ENCODE measurements around the gene RIC8B. TPM values are rescaled to one million over a fixed set of nuclear protein-coding genes. Genes with fewer than 3 reads are reported as not detected.

Gene RIC8B
- total RNA-seq, 1 donor from 2014 or later: 22.1 TPM

- DNase-seq (ENCODE audit: extremely low spot score, unreplicated experiment): no peak
- TF ChIP-seq CTCF (conservative IDR thresholded peaks at IDR 0.05): peak; percentile 90
- Mint-ChIP-seq H3K4me1 (ENCODE audit: unreplicated experiment) (peaks cover 25% of the 10 kb centered on the region), H3K9me3 (no peaks in the 10 kb centered on the region), H3K27ac (no peak overlapping the region), H3K27me3 (no peaks in the 10 kb centered on the region), H3K36me3 (no peaks in the 10 kb centered on the region), H3K4me3 (no peak overlapping the region)
Observed at GRCh38 chr12:106841510-106842302, 67.2 kb downstream of the RIC8B start.

GRCh38 chr12:106845902-106846301 is 71.4 kb downstream of the RIC8B start:
- Mint-ChIP-seq H3K4me1 (ENCODE audit: unreplicated experiment) (peaks cover 8% of the 10 kb centered on the region), H3K4me3 (no peak overlapping the region), H3K27ac (no peak overlapping the region), H3K27me3 (no peaks in the 10 kb centered on the region), H3K36me3 (peaks cover 7% of the 10 kb centered on the region), H3K9me3 (no peaks in the 10 kb centered on the region)
- DNase-seq (ENCODE audit: extremely low spot score, unreplicated experiment): no peak
- no peak for TF ChIP-seq CTCF (conservative IDR thresholded peaks at IDR 0.05)

GRCh38 chr12:106847861-106848260 is 73.4 kb downstream of the RIC8B start:
- TF ChIP-seq CTCF (conservative IDR thresholded peaks at IDR 0.05): no peak
- Mint-ChIP-seq H3K4me1 (ENCODE audit: unreplicated experiment) (no peaks in the 10 kb centered on the region), H3K36me3 (peaks cover 7% of the 10 kb centered on the region), H3K4me3 (no peak overlapping the region), H3K27ac (no peak overlapping the region), H3K9me3 (no peaks in the 10 kb centered on the region), H3K27me3 (no peaks in the 10 kb centered on the region)
- no peak for DNase-seq (ENCODE audit: extremely low spot score, unreplicated experiment)

GRCh38 chr12:106851306-106851705 is 76.8 kb downstream of the RIC8B start:
- Mint-ChIP-seq H3K9me3 (no peaks in the 10 kb centered on the region), H3K4me3 (no peak overlapping the region), H3K27ac (no peak overlapping the region), H3K36me3 (peaks cover 7% of the 10 kb centered on the region), H3K4me1 (ENCODE audit: unreplicated experiment) (no peaks in the 10 kb centered on the region), H3K27me3 (no peaks in the 10 kb centered on the region)
- TF ChIP-seq CTCF (conservative IDR thresholded peaks at IDR 0.05): no peak
- no peak for DNase-seq (ENCODE audit: extremely low spot score, unreplicated experiment)

GRCh38 chr12:106854723-106855122 is 80.2 kb downstream of the RIC8B start:
- DNase-seq (ENCODE audit: extremely low spot score, unreplicated experiment): no peak
- no peaks in the 10 kb centered on the region for H3K9me3 Mint-ChIP-seq
- H3K36me3 Mint-ChIP-seq: peaks cover 4% of the 10 kb centered on the region
- H3K27ac Mint-ChIP-seq: no peak overlapping the region
- H3K4me3 Mint-ChIP-seq: no peak overlapping the region
- H3K27me3 Mint-ChIP-seq: no peaks in the 10 kb centered on the region
- no peaks in the 10 kb centered on the region for H3K4me1 Mint-ChIP-seq (ENCODE audit: unreplicated experiment)
- no peak for TF ChIP-seq CTCF (conservative IDR thresholded peaks at IDR 0.05)

Measured in type B pancreatic cell (in vitro differentiated cells).